ENCODE data around the gene MRPL2. TPM values are rescaled to one million over a fixed set of nuclear protein-coding genes. Genes with fewer than 3 reads are reported as not detected.

Gene MRPL2
- total RNA-seq, 1 donor from 2014 or later, result 42.9 TPM

GRCh38 chr6:43093436-43094289, 34.4 kb upstream of the MRPL2 start:
- H3K36me3 Mint-ChIP-seq (ENCODE audit: low read depth), result no peaks in the 10 kb centered on the region

GRCh38 chr6:43092635-43093034, 33.4 kb upstream of the MRPL2 start:
- Mint-ChIP-seq H3K27me3 (ENCODE audit: low read depth) (no peaks in the 10 kb centered on the region), H3K4me1 (ENCODE audit: low read depth) (peaks cover 64% of the 10 kb centered on the region), H3K27ac (ENCODE audit: unreplicated experiment) (no peak overlapping the region), H3K4me3 (ENCODE audit: unreplicated experiment) (no peak overlapping the region), H3K9me3 (ENCODE audit: low read depth) (no peaks in the 10 kb centered on the region), H3K36me3 (ENCODE audit: low read depth) (no peaks in the 10 kb centered on the region)
- no peak for TF ChIP-seq CTCF (IDR thresholded peaks at IDR 0.05)
- DNase-seq (ENCODE audit: low spot score), result no peak

More at GRCh38 chr6:43093436-43094289, 34.4 kb upstream of the MRPL2 start:
- peak; percentile 12 for DNase-seq (ENCODE audit: low spot score)
- Mint-ChIP-seq H3K9me3 (ENCODE audit: low read depth) (no peaks in the 10 kb centered on the region), H3K27me3 (ENCODE audit: low read depth) (no peaks in the 10 kb centered on the region), H3K4me3 (ENCODE audit: unreplicated experiment) (no peak overlapping the region), H3K27ac (ENCODE audit: unreplicated experiment) (peak overlapping the region; percentile 22), H3K4me1 (ENCODE audit: low read depth) (peaks cover 74% of the 10 kb centered on the region)
- no peak for TF ChIP-seq CTCF (IDR thresholded peaks at IDR 0.05)

GRCh38 chr6:43091436-43091991, 32.3 kb upstream of the MRPL2 start:
- no peaks in the 10 kb centered on the region for H3K27me3 Mint-ChIP-seq (ENCODE audit: low read depth)
- H3K9me3 Mint-ChIP-seq (ENCODE audit: low read depth), result no peaks in the 10 kb centered on the region
- H3K36me3 Mint-ChIP-seq (ENCODE audit: low read depth), result no peaks in the 10 kb centered on the region
- DNase-seq (ENCODE audit: low spot score), result peak; percentile 11
- TF ChIP-seq CTCF (IDR thresholded peaks at IDR 0.05), result no peak
- H3K4me1 Mint-ChIP-seq (ENCODE audit: low read depth), result peaks cover 53% of the 10 kb centered on the region
- no peak overlapping the region for H3K4me3 Mint-ChIP-seq (ENCODE audit: unreplicated experiment)
- no peak overlapping the region for H3K27ac Mint-ChIP-seq (ENCODE audit: unreplicated experiment)

GRCh38 chr6:43091020-43091419, 31.8 kb upstream of the MRPL2 start:
- H3K4me1 Mint-ChIP-seq (ENCODE audit: low read depth), result peaks cover 52% of the 10 kb centered on the region
- H3K4me3 Mint-ChIP-seq (ENCODE audit: unreplicated experiment), result no peak overlapping the region
- no peaks in the 10 kb centered on the region for H3K27me3 Mint-ChIP-seq (ENCODE audit: low read depth)

More at GRCh38 chr6:43091020-43091419, 31.8 kb upstream of the MRPL2 start:
- Mint-ChIP-seq H3K36me3 (ENCODE audit: low read depth) (no peaks in the 10 kb centered on the region), H3K27ac (ENCODE audit: unreplicated experiment) (no peak overlapping the region), H3K9me3 (ENCODE audit: low read depth) (no peaks in the 10 kb centered on the region)
- peak; percentile 24 for DNase-seq (ENCODE audit: low spot score)
- no peak for TF ChIP-seq CTCF (IDR thresholded peaks at IDR 0.05)
